Muscle of arm (tissue), 12 donors: Measurements from ENCODE around the gene CACNA1I. TPM values are rescaled to one million over a fixed set of nuclear protein-coding genes. Genes with fewer than 3 reads are reported as not detected.

Source experiments
- DNase-seq: peaks from one replicate; pipeline ENCODE4 v3.0.0-alpha.2; 2013
- polyA plus RNA-seq, 12 donors: library from polyadenylated mRNA; unstranded; fragments of 120-200 nt; gene quantifications; one replicate each; pipeline ENCODE4 v1.2.1, GENCODE V29; 2013; ENCODE audit not compliant: insufficient read length in 12 of 12

CACNA1I gene
- polyA plus RNA-seq, 12 donors = 0.03 to 0.40 (median 0.13) TPM; not detected in 2

GRCh38 chr22:39665661-39666431, 95.3 kb downstream of the CACNA1I start:
- DNase-seq = no peak

DNA sequence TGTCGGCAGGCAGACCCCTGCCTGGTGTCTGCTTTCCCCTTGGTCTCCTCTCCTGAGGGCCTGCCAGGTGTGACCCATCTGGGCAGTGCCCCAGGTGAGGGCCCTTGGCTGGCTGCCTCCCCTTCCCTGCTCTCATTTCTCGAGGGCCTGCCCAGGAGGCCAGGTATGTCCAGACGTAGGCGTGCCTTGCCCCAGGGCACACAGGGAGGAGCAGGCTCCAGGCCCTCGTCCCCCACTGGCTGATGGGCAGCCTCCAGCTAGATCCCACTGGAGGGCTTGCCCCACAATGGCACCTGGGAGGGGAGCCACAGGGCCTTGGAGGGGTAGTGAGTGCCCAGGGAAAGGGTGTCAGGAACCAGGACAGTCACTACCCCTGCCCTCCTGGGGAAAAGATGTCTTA, 95.9 kb downstream of the CACNA1I start:
- DNase-seq = no peak

- no peak for DNase-seq
These were observed 96.4 kb downstream of the CACNA1I start for GRCh38 chr22:39666926-39667325.

- DNase-seq = no peak
These were observed 98.9 kb downstream of the CACNA1I start for GRCh38 chr22:39669432-39669831.

- DNase-seq = no peak
These were observed 101.4 kb downstream of the CACNA1I start for GRCh38 chr22:39671936-39672335.

GRCh38 chr22:39674536-39674935, 104.0 kb downstream of the CACNA1I start:
- DNase-seq = no peak

GRCh38 chr22:39675947-39676346, 105.4 kb downstream of the CACNA1I start:
- DNase-seq = no peak

DNA sequence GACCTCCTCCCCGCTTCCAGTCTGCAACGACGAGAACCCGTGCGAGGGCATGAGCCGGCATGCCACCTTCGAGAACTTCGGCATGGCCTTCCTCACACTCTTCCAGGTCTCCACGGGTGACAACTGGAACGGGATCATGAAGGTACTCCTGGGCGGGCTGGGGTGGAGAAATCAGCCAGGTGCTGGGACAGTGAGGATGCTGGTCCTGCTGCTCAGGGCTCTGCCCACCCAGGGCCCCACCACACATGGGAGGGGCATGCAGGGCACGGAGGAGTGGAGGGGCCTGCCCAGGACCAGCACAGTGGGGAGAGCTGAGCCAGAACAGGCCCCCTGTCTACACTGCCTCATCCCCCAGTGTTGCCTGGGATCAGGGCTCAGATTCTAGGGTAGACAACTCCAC, 107.4 kb downstream of the CACNA1I start:
- DNase-seq = no peak

GRCh38 chr22:39678862-39679490, 108.4 kb downstream of the CACNA1I start:
- DNase-seq = no peak

- DNase-seq = no peak
These were observed 109.1 kb downstream of the CACNA1I start for GRCh38 chr22:39679652-39680051.

- DNase-seq = no peak
These were observed 109.9 kb downstream of the CACNA1I start for GRCh38 chr22:39680486-39680885.

- DNase-seq = no peak
These were observed 110.7 kb downstream of the CACNA1I start for GRCh38 chr22:39681038-39681861.

GRCh38 chr22:39682994-39683393, 112.4 kb downstream of the CACNA1I start:
- DNase-seq = no peak

- no peak for DNase-seq
These were observed 113.1 kb downstream of the CACNA1I start for GRCh38 chr22:39683639-39684038.

DNA sequence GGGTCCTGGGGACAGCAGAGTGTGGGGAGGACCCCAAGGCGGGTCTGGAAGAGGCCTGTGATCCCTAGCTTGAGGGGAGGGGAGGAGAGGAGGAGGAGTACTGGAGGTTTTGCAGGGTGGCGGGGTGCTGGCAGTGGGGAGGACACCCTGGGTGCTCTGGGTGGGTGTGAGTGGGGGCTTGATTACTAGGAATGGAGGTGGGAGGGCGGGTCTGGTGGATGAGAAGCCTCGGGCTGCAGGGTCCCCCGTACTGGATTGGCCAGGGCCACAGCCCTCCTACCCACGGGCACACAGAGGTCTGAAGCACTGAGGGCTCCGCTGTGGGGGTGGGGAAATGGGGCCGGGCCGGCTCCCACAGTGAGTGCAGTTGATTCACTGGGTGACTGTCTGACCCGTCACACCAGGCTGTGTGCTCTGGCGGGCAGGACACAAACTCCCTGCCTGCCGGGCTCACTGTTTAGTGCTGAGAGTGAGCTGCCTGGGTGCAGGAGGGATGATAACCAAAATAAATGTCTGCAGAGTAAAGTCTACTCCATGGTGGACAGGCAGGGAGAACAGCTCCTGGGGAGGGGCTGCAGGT, 114.2 kb downstream of the CACNA1I start:
- no peak for DNase-seq

GRCh38 chr22:39685336-39686177, 115.0 kb downstream of the CACNA1I start:
- DNase-seq = no peak

DNA sequence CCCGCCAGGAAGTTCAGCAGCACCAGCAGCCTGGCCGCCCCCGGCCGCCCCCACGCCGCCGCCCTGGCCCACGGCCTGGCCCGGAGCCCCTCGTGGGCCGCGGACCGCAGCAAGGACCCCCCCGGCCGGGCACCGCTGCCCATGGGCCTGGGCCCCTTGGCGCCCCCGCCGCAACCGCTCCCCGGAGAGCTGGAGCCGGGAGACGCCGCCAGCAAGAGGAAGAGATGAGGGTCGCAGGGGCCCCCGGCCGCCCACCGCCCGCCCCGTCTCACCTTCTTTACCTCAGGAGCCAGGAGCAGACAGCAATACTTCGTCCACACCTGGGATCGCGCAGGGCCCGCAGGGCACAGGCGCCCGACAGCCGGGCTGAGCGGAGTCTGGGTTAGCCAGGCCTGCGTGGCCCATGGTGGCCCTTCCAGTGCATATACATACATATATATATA, 115.6 kb downstream of the CACNA1I start:
- DNase-seq = no peak

DNA sequence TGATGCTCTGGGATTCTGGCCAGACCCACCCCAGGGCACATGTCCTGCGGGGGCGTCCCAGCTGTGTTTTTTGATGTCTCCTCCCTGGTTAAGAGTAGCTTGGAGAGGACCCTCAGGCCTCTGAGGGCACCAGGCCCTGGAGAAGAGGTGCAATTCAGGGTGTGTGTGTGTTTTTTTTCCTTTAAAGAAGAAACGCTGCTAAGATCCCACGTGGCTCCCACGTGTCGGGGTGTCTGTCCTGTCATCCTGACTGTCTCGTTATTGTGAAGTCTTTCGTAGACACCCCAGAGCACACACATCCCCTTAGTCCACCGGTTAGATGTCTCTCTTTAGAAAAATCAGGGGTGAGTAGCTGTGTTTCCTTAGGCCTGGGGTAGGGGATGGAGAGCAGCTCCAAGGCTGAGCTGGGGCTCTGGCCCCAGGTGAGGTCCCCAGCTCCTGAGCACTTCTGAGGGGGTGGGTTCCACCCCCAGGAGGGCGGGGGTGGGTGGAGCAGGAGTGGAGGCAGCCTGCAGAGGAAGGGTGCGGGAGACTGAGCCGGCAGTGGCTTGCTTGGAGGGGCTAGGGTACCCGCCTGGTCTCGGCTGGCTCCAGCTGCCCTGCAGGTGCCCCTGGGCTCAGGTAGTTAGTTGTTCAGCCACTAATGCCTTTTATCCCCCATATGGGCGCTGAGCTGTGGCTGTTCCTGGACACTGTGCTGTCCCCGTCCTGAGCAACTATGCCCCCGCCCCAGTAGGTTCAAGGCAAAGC, 116.4 kb downstream of the CACNA1I start:
- DNase-seq = no peak

- DNase-seq = no peak
These were observed 117.7 kb downstream of the CACNA1I start for GRCh38 chr22:39688186-39688785.

DNA sequence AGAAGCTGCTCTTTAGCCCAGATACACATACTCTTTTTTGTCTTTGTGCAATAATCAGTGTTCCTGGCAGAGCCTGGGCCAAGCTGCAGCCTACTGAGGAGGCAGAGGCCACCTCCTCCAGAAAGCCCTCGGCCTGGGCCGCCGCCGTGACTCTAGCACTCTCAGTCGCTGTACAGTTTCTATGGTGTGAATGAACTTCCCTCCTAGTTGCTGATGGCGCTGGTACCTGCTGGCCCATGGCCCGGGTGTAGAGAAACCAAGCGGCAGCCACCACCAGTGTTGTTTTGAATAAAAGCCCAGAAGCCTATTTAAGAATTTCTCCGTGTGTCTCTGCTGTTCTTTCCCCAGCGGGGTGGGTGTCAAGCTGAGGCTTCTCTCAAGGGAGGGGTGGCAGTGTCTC, 118.9 kb downstream of the CACNA1I start:
- no peak for DNase-seq
